Measurements from ENCODE around the gene LIMS1.

The LIMS1 gene

GRCh38 chr2:108565778-108566375 is 31.6 kb downstream of the LIMS1 start:
- no peak for DNase-seq (ENCODE audit: low read depth)
- no peak for TF ChIP-seq CTCF (IDR thresholded peaks at IDR 0.05; ENCODE audit: control insufficient read depth, extremely low read depth, insufficient read depth)
- H3K4me3 ChIP-seq (ENCODE audit: low read depth, low read length): no peak overlapping the region

DNA sequence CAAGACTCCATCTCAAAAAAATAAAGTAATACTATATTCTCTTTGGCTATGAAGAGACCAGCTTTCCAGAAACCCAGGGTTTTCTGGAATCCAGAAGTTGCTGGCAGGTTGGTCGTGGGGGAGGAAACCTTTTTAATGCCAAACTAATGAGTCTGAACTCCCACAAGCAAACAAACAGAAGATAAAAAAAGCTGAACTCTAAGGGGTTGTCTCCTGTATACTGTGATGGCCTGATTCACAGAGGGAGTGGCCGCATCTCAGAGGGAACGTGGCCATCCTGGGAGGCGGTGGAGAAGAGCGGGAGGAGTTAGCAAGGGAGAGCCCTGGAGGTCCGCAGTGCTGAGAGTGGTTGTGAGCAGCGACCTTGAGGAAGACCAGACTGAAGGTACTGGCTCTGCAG is 36.1 kb downstream of the LIMS1 start:
- no peak for DNase-seq (ENCODE audit: low read depth)
- H3K4me3 ChIP-seq (ENCODE audit: low read depth, low read length): no peak overlapping the region
- TF ChIP-seq CTCF (IDR thresholded peaks at IDR 0.05; ENCODE audit: control insufficient read depth, extremely low read depth, insufficient read depth): no peak

GRCh38 chr2:108571286-108571685 is 37.0 kb downstream of the LIMS1 start:
- TF ChIP-seq CTCF (IDR thresholded peaks at IDR 0.05; ENCODE audit: control insufficient read depth, extremely low read depth, insufficient read depth): no peak
- H3K4me3 ChIP-seq (ENCODE audit: low read depth, low read length): no peak overlapping the region
- DNase-seq (ENCODE audit: low read depth): no peak

- no peak for TF ChIP-seq CTCF (IDR thresholded peaks at IDR 0.05; ENCODE audit: control insufficient read depth, extremely low read depth, insufficient read depth)
- no peak for DNase-seq (ENCODE audit: low read depth)
- H3K4me3 ChIP-seq (ENCODE audit: low read depth, low read length): no peak overlapping the region
Observed at GRCh38 chr2:108573061-108573460, 38.8 kb downstream of the LIMS1 start.

DNA sequence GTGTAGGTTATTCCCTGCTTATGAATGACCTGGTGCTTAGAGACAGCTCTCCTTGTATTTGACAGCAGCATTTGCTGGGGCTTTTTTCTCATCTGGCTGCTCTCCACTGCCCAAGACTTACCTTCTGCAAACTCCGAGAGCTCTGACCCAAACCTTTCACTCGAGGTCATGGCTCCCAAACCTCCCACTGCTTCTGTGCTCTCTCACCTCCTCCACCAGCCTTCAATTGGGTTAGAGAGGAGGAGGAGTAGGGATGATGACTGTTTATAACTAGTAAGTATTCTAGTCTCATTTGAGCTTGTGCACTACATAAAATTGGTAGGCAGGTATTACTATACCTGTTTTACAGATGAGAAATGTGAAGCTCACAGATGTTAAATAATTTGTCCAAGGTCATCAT is 40.1 kb downstream of the LIMS1 start:
- TF ChIP-seq CTCF (IDR thresholded peaks at IDR 0.05; ENCODE audit: control insufficient read depth, extremely low read depth, insufficient read depth): no peak
- DNase-seq (ENCODE audit: low read depth): no peak
- no peak overlapping the region for H3K4me3 ChIP-seq (ENCODE audit: low read depth, low read length)

DNA sequence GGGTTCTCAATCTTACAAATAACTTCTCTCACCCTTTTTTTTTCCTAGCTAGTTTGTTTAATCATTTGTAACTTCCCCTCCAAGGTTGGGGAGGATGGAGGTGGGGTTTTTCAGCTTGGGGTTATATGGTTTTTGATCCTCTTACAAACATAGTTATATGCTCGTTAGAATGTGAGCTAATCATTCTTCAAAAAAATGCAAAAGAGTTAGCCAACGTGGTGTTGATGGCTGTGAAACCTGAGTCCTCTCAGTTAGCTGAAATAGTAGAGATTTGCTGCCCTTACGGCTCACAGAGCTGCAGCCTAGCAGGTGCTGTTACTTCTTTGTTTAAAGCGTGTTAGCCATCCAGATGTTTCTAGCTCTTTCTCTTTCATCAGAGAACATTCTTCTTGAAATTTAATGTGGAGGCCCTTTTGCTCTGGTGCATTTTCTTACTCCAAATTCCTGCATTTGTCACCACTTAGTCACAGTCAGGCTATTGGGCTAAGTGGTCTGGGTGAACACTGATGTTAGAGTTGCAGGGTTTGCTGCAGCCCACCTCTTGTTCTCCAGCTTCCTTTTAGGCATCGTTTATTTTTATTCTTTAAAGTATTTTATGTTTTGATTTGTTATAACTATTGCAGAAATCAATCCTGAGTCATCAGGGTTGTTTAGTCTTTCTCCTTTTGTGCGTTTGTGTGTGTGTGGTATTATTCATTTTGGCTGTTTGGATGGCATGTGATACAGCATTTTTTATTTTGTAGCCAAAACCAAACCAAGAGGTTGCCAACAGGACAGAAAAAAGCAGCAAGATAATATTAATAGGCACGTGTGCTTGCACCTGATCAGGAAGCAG is 41.1 kb downstream of the LIMS1 start:
- H3K4me3 ChIP-seq (ENCODE audit: low read depth, low read length): no peak overlapping the region
- no peak for DNase-seq (ENCODE audit: low read depth)
- no peak for TF ChIP-seq CTCF (IDR thresholded peaks at IDR 0.05; ENCODE audit: control insufficient read depth, extremely low read depth, insufficient read depth)
